ENCODE measurements around the gene SLC25A30.

DNA sequence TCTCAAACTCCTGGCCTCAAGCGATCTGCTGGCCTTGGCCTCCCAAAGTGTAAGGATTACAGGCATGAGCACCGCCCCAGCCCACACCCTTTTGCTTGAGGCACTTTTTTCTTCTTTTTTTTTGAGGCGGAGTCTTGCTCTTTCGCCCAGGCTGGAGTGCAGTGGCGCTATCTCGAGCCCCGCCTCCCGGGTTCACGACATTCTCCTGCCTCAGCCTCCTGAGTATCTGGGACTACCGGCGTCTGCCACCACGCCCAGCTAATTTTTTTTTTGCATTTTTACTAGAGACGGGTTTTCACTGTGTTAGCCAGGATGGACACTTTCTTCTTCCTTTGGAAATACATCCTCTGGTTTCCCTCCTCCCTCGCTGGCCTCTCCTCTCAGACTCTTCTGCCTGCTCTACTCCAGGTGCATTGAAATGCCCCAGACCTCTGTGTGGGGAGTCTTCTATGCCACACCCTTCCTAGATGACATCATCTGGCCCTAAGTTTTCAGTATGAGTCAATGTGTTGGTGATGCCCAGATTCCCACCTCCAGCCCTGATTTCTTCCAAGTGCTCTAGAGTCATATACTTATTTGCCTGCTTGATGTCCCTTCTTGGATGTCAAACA is 56.5 kb downstream of the SLC25A30 start:
- no peak for TF ChIP-seq CTCF (IDR thresholded peaks at IDR 0.05; ENCODE audit: low read depth, low read length, missing input control)
- TF ChIP-seq ZBTB33 (IDR thresholded peaks at IDR 0.05): no peak
- TF ChIP-seq, protein P1, sequence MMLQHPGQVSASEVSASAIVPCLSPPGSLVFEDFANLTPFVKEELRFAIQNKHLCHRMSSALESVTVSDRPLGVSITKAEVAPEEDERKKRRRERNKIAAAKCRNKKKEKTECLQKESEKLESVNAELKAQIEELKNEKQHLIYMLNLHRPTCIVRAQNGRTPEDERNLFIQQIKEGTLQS (IDR thresholded peaks at IDR 0.05): no peak
- TF ChIP-seq JUND (IDR thresholded peaks at IDR 0.05): no peak
- no peak for TF ChIP-seq SP1 (IDR thresholded peaks at IDR 0.05)
- TF ChIP-seq, protein P2, sequence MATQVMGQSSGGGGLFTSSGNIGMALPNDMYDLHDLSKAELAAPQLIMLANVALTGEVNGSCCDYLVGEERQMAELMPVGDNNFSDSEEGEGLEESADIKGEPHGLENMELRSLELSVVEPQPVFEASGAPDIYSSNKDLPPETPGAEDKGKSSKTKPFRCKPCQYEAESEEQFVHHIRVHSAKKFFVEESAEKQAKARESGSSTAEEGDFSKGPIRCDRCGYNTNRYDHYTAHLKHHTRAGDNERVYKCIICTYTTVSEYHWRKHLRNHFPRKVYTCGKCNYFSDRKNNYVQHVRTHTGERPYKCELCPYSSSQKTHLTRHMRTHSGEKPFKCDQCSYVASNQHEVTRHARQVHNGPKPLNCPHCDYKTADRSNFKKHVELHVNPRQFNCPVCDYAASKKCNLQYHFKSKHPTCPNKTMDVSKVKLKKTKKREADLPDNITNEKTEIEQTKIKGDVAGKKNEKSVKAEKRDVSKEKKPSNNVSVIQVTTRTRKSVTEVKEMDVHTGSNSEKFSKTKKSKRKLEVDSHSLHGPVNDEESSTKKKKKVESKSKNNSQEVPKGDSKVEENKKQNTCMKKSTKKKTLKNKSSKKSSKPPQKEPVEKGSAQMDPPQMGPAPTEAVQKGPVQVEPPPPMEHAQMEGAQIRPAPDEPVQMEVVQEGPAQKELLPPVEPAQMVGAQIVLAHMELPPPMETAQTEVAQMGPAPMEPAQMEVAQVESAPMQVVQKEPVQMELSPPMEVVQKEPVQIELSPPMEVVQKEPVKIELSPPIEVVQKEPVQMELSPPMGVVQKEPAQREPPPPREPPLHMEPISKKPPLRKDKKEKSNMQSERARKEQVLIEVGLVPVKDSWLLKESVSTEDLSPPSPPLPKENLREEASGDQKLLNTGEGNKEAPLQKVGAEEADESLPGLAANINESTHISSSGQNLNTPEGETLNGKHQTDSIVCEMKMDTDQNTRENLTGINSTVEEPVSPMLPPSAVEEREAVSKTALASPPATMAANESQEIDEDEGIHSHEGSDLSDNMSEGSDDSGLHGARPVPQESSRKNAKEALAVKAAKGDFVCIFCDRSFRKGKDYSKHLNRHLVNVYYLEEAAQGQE (IDR thresholded peaks at IDR 0.05): no peak
- no peak for TF ChIP-seq EGR1 (IDR thresholded peaks at IDR 0.05; ENCODE audit: low read depth in 2 of 2)
- no peak for TF ChIP-seq MAX (IDR thresholded peaks at IDR 0.05)
- TF ChIP-seq RAD21 (IDR thresholded peaks at IDR 0.05): no peak
- no peak for TF ChIP-seq TAF1 (conservative IDR thresholded peaks at IDR 0.05)
- TF ChIP-seq YY1 (IDR thresholded peaks at IDR 0.05): no peak
- TF ChIP-seq RXRA (IDR thresholded peaks at IDR 0.05): no peak
- no peak for TF ChIP-seq FOXA1 (IDR thresholded peaks at IDR 0.05)
- no peak for TF ChIP-seq GABPA (IDR thresholded peaks at IDR 0.05 in 1 of 2, conservative IDR thresholded peaks at IDR 0.05 in 1 of 2)
